Activated CD8-positive, alpha-beta memory T cell treated with anti-CD3 and anti-CD28 coated beads, Interleukin-2, amount 50 U/mL, for 1 hour (primary cell): ENCODE measurements around the gene ATP8B1.

ENCODE experiments used
- DNase-seq: peaks from one replicate; pipeline ENCODE4 v3.0.0-alpha.2; 2020; ENCODE audit errors: extremely low read depth

The ATP8B1 gene

DNA sequence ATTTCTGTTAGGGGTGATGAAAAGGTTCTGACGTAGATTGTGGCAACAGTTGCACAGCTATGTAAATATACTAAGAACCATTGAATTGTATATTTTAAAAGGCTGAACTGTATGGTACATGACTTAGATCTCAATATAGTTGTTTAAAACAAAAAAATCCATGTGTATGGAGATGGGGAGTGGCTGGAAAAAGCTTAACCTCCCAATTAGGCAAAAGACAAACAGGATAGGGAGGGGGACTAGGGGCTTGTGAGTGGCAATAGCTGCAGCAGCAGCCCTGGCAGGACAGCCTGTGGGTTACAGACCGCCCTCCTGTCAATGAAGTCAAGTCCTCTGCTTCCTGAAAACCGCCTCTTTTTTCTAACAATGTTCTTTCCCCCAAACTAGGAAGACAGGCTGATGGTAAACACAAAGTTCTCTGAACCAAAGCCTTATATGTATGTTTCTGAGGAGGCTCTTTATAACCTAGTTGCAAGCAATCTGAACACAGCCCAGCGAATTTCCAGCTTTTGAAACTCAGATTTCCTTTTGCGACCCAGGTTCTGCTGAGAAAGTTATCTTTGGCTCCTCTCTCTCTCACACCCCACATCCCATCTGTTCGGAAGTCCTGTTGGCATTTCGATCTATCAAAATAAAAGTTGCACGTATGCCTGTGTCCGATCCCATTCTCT is 10.3 kb downstream of the ATP8B1 start:
- DNase-seq = no peak

DNA sequence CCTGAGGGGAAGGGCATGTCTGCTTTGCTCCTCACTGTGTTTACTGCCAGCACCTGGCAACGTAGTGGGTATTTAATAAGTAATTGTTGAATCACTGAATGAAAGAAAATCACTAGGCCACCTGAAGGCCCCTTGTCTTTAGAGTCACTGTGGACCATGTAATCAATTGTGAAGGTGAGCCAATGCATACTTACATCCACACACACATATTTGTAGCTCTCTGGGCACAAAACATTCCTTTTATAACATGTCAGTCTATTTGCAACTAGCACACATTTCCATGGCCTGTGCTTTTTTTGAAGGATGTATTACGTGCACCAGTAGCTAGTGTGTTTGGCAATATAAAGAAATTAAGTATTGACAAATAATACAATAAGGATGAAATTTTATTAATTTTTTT is 11.2 kb downstream of the ATP8B1 start:
- DNase-seq = no peak

DNA sequence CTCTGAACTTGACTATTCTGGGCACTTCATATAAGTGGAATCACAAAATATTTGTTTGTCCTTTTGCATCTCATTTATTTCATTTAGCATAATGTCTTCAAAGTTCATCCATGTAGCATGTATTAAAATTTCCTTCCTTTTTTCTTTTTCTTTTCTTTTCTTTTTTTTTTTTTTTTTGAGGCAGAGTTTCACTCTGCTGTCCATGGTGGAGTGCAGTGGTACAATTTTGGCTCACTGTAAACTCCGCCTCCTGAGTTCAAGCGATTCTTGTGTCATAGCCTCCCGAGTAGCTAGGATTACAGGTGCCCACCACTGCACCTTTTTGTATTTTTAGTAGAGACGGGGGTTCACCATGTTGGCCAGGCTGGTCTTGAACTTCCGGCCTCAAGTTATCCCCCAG is 11.9 kb downstream of the ATP8B1 start:
- no peak for DNase-seq

DNA sequence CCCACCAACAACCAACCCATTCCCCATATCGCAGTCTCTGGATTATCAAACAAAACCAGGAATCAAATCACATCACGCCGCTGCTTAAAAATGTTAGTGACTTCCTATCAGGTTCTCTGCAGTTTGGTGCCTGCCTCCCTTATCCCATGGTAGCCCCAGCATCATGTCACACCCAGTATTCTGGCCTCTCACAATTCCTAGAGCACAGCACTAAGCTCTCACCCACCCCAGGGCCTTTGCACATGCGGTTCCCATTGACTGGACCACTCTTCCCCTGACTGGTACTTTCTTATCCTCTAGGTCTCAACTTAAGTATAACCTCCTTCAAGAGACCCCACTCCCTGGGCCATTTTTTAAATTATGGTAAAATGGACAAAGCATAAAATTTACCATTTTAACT is 12.8 kb downstream of the ATP8B1 start:
- DNase-seq = no peak

DNA sequence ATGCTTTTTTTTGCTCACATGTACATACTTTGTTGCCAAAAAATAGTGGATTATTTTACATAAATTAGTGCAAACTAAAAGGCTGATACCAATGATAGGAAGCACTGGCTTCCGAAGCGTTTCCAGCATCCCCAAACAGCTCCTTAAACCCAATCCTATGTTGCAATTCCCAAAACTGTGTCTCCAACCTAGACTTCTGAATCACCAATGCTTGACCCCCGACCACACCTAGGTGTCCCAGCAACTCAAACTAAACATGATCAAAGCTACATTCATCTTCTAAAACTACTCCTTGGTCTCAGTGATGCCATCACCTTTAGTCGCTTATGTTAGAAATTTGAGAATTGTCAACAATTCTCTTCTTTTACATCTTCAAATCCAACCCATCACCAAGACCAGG is 13.4 kb downstream of the ATP8B1 start:
- no peak for DNase-seq

DNA sequence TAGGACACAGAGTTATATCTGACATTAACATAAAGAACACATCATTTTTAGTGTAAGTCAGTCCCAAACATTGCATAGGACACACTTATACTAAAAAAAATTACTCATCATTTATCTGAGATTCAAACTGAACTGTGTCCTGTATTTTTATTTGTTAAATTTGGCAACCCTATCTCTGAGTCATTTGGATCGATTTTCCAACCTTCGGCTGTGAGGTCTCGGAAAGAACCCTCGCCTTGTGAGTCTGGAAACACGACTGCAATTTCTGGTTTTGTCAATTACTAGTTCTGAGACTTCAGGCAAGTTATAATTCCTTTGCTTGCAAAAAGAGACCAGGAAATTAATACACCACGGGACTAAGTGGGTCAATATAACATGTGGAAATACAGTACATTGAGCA is 14.0 kb downstream of the ATP8B1 start:
- DNase-seq = no peak

DNA sequence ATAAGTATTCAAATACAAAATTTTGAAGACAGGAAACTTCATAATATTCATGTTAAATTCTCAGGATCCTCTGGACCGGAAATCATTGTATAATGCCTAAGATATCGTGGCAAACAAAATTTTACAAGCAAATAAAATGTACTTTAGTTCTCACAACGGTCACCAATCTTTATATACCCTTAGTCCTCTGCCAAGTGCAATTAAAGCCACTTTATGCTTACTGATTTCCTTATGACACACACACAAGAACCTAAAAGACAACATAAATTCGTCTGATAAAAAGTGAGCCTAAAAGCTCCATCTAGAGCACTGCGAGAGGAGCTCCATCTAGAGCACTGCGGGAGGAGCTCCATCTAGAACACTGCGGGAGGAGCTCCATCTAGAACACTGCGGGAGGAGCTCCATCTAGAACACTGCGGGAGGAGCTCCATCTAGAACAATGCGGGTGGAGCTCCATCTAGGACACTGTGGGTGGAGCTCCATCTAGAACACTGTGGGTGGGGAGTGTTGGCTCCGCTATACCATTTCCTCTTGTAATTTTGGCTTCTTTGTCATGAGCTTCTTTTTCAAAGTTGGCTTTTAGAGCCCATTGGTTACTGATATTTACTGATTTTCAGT is 15.9 kb downstream of the ATP8B1 start:
- DNase-seq = no peak

DNA sequence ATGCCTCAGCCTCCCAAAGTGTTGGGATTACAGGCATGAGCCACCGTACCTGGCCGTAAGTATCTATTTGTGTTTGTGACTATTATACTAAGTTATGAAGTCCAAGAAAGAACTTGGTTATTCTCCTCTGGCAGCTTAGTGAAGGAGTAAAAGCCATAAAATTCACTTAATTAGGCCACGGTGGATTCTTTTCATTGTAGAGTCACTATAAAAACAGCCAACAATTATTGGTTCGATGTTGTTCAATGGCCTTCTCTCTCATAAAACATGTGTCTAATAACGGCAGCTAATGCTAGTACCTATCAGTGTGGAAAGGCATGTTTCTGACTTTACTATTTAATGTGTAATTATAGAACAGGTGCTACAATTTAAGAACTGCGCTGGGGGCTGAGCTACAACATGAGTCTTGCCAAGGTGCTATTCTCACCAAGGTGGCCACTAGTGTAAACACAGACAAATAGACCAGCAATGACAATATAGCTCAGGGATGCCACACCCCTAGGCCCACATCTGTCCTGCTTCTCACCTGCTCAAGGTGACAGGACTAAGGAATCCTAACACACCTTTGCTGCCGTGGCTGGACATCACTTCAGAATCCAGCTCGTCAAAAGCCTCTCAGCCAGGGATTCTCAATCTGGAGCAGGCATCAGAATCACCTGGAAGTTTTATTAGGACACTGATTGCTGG is 17.2 kb downstream of the ATP8B1 start:
- no peak for DNase-seq

DNA sequence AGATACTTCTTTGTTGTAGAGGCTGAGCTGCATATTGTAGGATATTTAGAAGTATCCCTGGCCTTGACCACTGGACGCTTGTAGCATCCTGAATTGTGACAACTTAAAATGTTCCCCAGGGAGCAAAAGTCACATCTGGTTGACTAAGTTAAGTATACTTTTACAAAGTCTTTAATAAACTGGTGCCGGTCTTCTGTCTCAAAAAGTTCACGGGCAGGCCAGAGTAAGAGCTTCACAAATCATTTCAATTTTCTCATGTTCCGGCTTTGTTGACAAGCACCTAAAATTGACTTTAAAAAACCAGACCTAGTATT is 18.4 kb downstream of the ATP8B1 start:
- DNase-seq = no peak

DNA sequence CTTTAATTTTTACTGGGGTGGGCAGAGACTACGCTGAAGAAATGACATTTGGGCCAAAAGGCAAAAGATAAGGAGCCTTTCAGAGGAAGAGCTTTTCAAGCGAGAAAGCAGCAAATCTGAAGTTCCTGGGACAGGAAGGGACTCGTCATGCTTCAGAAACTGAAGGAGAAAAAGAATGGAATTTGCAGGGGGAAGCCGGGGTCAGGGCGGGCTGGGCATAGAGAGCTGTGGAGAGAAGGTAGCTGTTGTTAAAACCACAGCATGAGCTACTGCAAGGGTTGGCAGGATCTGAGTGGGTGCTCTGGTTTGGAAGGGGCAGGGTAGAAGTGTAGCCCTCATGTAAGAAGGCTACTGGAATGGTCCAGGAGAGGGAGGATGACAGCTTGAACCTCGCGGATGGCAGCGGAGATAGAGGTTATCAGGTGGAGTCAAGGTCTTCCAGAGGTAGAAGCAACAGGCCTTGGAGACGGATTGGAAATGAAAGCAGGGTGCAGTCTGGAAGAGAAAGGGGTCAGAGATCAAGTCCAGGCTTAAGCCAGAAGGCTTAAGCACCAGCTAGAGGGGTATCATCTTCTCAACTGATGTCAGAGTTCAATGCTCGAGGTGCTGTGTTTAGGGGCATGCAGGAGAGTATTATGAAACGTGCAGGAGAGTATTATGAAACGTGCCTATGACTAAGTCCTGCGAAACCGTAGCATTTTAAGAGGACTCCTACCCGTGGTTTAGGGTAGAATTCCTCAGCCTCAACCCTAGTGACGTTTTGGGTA is 18.9 kb downstream of the ATP8B1 start:
- DNase-seq = no peak

DNA sequence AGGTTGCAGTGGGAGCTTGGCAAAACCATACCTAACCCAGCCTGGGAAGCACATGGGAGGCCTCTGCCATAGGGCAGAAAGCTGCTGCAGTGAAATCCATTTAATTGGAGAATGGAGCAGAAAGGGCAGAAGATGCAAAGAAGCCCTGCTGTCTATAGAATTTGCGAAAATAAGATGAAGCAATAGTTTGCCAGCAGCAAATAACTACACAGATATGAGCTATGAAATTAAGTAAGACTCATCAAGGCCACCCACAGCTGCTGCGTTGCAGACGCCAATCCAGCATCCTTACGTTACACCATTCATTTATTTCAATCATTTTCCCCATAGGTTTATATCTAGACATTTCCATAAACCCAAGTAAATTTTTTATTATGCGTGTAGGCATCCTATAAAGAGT is 21.1 kb downstream of the ATP8B1 start:
- DNase-seq = no peak

DNA sequence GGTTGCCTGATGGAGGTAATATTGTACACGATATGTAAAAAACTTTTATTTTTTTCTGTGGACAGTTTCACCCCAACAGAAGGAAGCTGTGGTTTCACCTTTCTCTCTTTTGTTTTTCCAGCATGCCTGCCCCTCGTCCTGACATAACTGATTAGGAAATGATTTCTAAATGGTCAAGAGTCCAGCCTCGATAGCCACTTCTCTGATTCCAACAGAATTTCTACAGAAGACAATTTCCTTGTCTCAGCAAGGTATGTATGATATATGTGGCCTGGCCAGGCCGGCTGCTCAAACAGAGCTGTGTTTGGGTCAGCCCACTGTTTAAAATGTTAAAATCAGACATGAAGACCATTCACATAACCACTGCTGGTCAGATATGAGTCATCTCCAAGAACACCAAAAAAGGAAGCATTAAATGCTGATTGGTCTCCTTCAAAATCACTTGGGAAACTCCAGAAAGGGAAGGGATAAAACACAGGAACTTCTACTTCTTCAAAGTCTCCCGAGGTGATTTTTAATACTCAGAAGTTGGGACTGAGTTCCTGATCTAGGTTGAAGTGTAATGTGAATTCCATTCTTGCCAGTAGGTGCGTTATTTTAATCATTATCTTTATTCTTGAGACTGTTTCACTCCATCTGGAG is 22.3 kb downstream of the ATP8B1 start:
- no peak for DNase-seq

DNA sequence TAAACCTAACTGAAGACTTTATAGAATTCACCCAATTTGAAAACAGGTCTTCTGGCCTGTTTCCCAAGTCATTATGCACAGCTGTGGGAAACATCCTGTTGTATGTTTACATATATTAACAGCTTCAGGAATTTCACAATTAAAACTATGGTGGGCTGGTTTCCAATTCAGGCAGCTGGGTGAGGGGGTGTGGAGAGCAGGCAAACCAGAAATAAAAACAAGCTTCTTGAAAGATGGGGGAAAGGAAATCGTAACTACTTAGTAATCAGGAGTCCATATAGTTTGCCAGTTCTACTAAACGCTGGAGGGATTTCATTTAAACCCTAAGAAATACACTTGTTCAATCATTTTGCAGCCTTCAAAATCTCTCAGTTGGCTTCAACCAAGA is 22.8 kb downstream of the ATP8B1 start:
- no peak for DNase-seq

DNA sequence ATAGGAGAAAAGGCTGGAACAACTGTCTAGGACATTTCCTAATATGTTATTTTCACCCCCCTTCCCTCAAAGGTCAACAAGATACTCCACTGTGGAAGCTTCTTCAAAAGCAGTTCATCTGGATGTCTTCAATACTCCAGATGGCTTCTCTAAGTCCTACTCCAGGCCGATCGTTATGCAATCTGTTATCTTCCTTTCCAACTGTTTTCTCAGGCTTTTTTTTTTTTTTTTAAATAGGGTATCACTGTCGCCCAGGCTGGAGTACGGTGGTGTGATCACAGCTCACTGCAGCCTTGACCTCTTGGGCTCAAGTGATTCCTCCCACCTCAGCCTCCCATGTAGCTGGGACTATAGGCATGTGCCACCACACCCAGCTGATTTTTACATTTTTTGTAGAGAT is 26.3 kb downstream of the ATP8B1 start:
- DNase-seq = no peak

DNA sequence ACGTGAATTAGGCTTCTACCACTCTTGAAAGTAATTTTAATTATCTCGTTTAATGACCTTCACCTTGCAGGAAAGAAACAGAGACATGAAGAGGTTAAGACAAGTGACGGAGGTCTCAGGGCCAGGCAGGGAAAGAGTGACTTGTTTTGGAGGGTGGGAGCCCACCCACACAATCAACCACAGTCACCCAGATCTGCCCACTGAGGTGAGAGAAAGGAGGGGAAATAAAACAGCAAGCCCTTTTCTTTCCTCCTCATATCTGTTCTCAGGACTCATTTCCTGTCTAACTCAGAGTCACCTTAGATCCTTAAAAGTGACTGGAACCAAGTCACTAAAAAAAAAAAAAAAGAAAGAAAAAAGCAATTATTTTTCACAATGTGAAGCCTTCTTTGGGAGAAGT is 26.8 kb downstream of the ATP8B1 start:
- DNase-seq = no peak

DNA sequence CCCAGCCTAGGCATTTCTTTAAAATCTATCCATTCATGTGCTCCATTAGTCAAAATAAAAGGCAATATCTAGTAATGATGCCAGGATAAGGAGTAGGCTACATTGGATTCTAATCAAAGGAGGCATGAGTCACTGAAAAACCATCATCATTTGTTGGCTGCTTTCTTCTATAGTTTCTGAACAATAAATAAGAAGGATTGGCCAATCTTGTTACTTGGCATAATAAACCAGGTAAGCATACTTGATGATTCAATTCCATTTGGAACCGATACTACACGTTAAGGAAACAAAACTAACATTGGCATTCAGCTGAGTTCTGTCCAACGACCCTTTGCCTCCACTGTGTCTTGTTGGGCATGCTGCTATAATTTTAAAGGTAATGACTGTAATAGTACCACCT is 27.2 kb downstream of the ATP8B1 start:
- no peak for DNase-seq

DNA sequence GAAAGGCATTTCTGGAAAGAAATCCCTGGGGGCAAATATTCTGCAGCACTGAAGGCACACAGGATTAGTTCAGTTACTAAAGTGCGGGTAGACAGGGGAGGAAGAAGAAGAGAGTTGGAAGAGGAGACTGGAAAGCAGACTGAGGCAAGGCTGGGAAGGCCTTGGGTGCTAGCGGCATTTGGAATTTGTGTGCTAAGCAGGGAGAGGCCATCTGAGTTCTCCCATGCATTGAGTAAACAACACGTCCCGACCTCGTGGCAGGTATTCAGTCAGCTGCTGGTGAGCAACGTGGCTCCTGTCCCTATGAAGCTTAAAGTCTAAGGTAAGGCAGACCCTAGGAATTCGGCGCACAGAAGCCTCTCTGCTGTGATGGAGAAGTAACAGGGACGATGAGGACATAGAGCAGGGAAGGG is 30.7 kb downstream of the ATP8B1 start:
- no peak for DNase-seq

DNA sequence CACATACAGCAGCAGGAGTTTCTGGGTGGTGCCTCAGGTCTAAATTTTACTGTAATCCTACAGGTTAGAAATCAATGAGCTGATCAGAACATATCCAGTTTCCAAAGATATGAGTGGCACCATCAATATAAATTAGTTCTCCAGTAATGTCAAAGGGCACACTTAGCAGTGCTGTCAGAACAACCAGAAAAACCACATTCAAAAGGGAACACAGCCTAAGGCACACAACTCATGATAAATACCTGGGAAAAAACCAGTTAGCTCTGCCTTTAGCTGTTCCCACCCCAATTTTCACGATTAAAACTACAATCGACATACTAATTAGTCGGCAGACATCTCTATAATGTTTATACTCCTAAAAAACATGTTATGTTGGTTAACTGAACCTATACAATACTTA is 31.5 kb downstream of the ATP8B1 start:
- DNase-seq = no peak

DNA sequence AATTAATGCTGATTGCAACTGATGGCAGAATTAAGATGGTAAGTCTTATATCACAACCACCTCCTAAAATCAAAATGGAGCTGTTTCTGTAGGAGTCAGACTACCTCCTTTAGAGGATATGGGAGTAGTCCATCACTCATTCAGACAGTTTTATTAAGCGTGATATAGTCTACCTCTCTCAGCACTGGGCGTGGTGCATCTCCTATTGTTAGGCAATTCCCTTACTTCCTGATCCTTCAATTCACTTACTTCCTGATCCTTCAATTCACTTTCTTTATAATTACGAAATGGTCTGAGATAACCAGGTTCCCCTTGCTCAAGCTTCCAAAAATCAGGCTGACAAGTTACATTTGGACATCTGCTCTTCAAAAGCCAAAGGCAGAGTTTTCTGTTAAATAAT is 31.9 kb downstream of the ATP8B1 start:
- DNase-seq = no peak

DNA sequence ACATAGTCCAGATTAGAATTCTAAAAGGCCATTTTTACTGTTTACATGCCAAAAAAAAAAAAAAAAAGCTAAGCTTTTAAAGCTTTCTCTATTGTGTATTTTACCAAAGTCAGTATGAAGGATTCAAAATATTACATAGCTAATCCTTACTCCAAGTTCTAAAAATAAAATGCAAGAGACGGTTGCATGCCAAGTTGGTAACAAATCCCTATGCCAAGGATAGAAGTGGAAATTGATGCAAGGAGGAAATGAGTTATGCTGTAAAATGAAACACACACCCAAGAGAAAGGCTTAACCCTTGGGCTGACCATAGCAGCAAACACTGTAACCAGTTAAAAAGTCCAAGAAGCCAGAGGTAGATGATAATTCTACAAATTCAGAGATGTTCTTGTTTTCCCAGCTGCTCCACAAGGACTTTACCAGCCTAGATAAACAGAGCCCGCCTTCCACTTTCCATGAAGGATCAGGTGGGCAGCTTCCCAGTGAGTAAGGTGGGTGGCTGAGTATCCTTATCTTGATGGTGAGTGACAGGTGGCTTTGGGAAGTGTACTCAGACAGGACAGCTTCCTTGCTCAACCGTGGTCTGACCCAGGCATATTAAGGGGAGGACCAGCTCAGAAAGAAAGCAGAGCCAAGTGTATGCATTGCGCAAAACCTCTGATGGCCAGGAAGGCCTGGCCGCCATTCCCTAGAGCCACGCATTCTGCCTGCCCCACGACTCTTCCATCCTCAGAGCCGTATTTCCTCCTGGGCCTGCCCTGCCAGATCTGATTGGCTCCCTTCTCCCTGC is 34.4 kb downstream of the ATP8B1 start:
- DNase-seq = no peak

DNA sequence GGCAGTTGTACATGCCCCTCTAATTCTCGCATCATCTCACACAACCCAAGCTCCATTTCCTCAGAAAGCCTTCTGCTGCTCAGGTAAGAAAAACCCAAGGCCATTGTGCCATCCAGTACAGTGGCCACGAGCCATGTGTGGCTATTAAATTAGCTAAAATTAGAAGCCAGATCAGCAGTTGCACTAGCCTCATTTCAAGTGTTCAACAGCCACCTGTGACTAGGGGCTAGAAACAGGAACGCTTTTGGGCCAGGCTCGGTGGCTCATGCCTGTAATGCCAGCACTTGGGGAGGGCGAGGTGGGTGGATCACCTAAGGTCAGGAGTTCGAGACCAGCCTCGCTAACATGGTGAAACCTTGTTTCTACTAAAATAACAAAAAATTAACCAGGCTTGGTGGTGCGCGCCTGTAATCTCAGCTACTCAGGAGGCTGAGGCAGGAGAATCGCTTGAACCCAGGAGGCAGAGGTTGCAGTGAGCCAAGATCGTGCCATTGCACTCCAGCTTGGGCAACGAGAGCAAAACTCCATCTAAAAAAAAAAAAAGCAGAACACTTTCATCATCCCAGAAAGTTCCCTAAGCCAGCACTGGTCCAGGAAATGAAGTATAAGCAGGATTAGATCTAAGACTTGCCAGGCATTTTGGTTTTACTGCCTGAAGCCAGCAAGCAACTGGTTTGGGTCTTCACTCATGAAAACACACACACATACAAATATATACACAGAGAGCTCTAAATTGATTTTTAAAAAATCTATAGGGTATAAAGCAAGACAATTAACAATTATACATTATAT is 35.7 kb downstream of the ATP8B1 start:
- no peak for DNase-seq
